Esophagus mucosa (tissue), 1 donor: Measurements from ENCODE around the gene CDKL4. TPM values are rescaled to one million over a fixed set of nuclear protein-coding genes. Genes with fewer than 3 reads are reported as not detected.
"Not testable (repeated sequence)": the region's sequence is repeated elsewhere in the genome, so short reads cannot be mapped to it uniquely, and the experiment has no call there.

Source experiments
- ATAC-seq: fragments of 200-7000 bp; cut with Tn5 transposase; one replicate; pipeline ENCODE4 v1.9.1; 2020
- total RNA-seq: library from RNA; stranded (reverse); gene quantifications from one replicate; pipeline ENCODE4 v1.2.4, GENCODE V29; 2023
- donor health status: DM: yes; HTN: yes; CAD: no.

CDKL4 gene
- total RNA-seq, result 0.28 TPM

GRCh38 chr2:39243469-39244123, at the start of gene CDKL4:
TSS of gene CDKL4 (minus strand) at chr2:39243970.
- peak; percentile 28 for ATAC-seq

- ATAC-seq, result no peak
Observed at GRCh38 chr2:39290433-39290832, 46.7 kb upstream of the CDKL4 start.

- ATAC-seq, result no peak
Observed at GRCh38 chr2:39289609-39290008, 45.8 kb upstream of the CDKL4 start.

- ATAC-seq, result no peak
Observed at GRCh38 chr2:39283561-39283960, 39.8 kb upstream of the CDKL4 start.

- no peak for ATAC-seq
Observed at GRCh38 chr2:39281391-39281790, 37.6 kb upstream of the CDKL4 start.

DNA sequence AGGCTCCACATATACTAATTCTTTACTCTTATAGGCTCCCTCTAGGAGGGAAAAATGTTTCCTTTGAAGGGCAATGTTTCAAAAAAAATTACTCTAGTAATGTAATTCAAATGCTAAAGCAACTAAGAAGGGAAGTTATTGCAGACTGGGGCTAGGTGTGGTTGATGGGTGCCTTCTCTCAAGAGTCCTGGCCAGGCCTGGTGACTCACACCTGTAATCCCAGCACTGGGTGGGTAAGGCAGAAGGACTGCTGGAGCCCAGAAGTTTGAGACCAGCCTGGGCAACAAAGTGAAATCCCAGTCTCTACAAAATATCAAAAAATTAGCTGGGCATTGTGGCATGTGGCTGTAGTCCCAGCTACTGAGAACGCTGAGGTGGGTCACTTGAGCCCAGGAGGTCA, 31.2 kb upstream of the CDKL4 start:
- peak; percentile 81 for ATAC-seq

- ATAC-seq, result no peak
Observed at GRCh38 chr2:39269941-39270340, 26.2 kb upstream of the CDKL4 start.

DNA sequence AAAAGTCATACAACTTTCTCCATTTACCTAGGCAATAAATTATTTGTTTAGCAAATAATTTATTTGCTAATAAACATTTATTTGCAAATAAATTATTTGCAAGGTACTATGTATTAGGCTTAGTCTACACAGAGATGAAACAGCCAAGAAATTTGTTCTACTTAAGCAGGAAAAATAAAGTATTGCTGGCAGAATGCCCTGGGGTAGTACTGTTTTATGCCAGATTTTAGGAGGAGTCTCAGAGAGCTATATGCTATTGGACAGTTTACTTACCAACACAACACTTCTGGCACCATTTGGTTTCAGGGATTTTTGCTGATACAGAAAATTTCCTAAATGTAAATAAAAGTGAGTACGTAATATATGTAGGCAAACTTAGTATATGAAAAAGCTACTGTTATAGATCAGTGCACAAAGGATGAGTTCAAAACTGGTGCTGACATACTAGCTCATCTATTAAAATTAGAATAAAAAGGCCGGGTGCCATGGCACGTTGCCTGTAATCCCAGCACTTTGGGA, 23.2 kb upstream of the CDKL4 start:
- no peak for ATAC-seq

GRCh38 chr2:39266139-39266805, 22.5 kb upstream of the CDKL4 start:
- ATAC-seq, result peak; percentile 54

GRCh38 chr2:39265315-39265714, 21.5 kb upstream of the CDKL4 start:
- ATAC-seq, result no peak

- no peak for ATAC-seq
Observed at GRCh38 chr2:39264733-39265132, 21.0 kb upstream of the CDKL4 start.

GRCh38 chr2:39260087-39260486, 16.3 kb upstream of the CDKL4 start:
- ATAC-seq, result no peak

DNA sequence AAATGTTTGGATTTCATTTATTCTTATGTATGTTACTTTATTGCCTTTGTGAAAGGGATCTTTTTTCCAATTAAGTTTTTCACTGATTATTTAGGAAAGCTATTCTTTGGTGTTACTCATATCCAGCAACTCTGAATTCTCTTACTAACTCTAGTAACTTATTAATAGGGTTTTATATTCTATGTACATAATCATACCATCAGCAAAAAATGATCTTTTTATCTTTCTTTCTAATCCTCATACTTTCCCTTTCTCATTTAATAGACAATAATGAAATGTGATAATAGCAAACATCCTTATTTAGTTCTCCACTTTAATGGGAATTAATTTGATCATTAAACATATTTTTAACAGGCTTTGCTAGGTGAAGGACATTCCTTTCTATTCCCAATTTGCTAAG, 12.3 kb upstream of the CDKL4 start:
- no peak for ATAC-seq

DNA sequence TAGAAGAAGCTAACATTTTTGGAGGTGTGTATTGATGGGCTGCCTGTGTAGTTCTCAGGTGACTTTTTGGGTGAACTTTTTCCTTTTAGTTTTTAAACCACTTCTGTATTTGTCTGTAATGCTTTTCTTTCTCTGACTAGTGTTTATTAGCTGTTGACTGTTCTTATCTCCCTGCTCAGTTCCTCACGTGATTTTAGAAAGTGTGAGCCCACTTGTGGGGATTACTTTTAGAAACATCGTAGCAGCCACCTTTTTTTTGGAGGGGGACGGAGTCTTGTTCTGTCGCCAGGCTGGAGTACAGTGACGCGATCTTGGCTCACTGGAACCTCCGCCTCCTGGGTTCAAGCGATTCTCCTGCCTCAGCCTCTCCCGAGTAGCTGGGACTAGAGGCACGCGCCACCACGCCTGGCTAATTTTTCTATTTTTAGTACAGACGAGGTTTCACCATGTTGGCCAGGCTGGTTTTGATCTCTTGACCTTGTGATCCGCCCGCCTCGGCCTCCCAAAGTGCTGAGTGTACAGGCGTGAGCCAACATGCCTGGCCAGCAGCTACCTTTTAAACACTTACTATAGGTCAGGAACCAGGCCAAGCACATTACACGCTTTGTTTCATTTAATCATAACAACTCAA, 9.2 kb upstream of the CDKL4 start:
- no peak for ATAC-seq

GRCh38 chr2:39247512-39248043, 3.8 kb upstream of the CDKL4 start:
- no peak for ATAC-seq

DNA sequence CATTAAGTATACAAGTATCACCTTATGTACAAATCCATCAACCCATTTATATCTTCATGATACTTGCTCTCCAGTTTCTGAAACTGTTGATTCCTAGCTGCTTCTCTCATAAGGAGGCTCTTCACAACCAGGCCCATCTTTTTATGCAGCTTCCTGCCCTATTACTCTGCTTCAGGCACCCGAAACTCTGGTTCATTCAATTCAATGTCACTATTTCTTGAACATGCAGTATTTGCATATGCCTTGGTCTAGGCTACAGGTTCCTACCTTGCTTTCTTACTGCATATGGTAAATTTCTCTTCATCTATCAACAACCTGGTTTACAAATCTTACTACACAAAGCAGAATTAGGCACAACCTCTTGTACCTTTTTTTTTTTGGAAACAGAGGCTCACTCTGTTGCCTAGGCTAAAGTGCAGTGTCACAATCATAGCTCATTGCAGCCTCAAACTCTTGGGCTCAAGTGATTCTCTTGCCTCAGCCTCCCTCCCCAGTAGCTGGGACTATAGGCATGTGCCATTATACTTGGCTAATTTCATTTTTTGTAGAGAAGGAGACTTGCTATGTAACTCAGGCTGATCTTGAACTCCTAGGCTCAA, 2.7 kb upstream of the CDKL4 start:
- ATAC-seq, result no peak

DNA sequence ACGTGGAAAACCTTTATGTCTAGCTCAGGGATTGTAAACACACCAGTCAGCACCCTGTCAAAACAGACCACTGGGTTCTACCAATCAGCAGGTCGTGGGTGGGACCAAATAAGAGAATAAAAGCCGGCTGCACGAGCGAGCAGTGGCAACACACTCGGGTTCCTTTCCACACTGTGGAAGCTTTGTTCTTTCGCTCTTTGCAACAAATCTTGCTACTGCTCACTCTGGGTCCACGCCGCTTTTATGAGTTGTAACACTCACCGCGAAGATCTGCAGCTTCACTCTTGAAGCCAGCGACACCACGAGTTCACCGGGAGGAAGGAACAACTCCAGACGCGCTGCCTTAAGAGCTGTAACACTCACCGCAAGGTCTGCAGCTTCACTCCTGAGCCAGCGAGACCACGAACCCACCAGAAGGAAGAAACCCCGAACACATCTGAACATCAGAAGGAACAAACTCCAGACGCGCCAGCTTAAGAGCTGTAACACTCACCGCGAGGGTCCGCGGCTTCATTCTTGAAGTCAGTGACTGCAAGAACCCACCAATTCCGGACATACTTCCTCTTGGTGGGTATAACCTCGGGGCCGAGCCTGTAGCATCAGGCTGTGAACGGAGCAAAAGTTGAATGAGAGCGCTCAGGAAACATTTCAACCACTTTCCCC, 1.3 kb upstream of the CDKL4 start:
- not testable (repeated sequence) for ATAC-seq

GRCh38 chr2:39244241-39244862, 582 bp upstream of the CDKL4 start:
- ATAC-seq, result not testable (repeated sequence)

GRCh38 chr2:39241588-39241987, 2.2 kb downstream of the CDKL4 start:
- ATAC-seq, result no peak

DNA sequence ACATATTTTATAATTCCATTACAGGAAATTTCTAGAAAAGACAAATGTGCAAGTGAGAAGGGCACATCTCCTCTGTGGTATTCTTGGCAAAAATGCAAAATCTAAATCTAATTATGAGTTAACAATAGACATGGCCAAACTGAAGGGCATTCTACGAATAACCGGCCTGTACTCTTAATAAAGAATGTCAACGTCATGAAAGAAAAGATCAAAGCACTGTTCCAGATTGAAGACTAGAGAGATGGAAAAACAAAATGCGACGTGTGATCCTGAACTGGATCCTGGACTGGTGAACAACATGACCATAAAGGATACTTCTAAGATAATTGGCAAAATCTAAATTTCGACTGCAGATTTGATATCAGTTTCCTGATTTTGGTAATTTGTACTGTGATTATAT, 3.0 kb downstream of the CDKL4 start:
- no peak for ATAC-seq

DNA sequence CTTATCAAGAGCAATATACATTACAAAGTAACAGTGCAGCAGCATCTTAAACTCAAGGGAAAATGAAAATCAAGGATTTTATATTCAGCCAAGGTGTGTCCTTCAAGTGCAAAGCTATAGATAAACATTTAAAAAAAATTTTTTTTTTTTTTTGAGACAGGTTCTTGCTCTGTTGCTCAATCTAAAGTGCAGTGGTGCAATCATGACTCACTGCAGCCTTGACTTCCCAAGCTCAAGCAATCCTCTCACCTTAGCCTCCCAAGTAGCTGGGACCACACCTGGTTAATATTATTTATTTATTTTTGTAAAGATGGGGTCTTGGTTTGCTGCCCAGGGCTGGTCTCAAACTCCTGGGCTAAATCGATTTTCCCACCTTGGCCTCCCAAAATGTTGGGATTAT, 9.0 kb downstream of the CDKL4 start:
- peak; percentile 58 for ATAC-seq

- no peak for ATAC-seq
Observed at GRCh38 chr2:39232141-39232540, 11.6 kb downstream of the CDKL4 start.
